DOHH2 (cell line): Measurements from ENCODE around the gene AGBL1.

ENCODE experiments used
- CTCF ChIP-seq: fragments of 200-600 bp; sonication (generic); IDR thresholded peaks from one replicate; pipeline ENCODE4 v1.5.1; 2014; ENCODE audit warnings: antibody characterized with exemption, mild to moderate bottlenecking, low read depth, low read length; ENCODE audit not compliant: poor library complexity, severe bottlenecking
- EZH2phosphoT487 ChIP-seq: fragments of 200-600 bp; sonication (generic); IDR thresholded peaks from 2 replicates; pipeline ENCODE4 v1.6.1; 2017; ENCODE audit warnings: borderline replicate concordance, mild to moderate bottlenecking, antibody characterized with exemption, low read length, moderate library complexity, mixed read lengths

DNA sequence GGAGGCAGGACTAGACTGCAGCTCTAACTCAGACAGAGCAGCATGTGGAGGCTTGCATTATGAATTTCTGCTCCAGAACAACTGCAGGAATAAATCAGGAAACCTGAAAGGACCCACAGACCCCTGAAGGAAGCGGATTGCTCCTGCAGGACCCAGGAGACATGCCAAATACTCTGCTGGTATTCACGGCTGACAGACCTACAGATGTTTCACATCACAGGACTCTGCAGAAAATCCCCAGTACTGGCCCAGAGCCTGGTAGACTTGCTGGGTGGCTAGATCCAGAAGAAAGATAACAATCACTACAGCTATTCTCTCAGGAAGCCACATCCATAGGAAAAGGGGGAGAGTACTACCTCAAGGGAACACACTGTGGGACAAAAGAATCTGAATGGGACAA lies 942.1 kb downstream of the AGBL1 start:
- TF ChIP-seq CTCF, result no peak
- no peak for TF ChIP-seq EZH2phosphoT487
